Measurements from ENCODE around the gene MAVS. TPM values are rescaled to one million over a fixed set of nuclear protein-coding genes. Genes with fewer than 3 reads are reported as not detected.

MAVS gene
- total and polyA plus RNA-seq, 9 of the 15 experiments (the other 6 are each of a cell fraction or from before 2014, with no cell fraction given): 1.6 to 22.0 (median 11.3) TPM

DNA sequence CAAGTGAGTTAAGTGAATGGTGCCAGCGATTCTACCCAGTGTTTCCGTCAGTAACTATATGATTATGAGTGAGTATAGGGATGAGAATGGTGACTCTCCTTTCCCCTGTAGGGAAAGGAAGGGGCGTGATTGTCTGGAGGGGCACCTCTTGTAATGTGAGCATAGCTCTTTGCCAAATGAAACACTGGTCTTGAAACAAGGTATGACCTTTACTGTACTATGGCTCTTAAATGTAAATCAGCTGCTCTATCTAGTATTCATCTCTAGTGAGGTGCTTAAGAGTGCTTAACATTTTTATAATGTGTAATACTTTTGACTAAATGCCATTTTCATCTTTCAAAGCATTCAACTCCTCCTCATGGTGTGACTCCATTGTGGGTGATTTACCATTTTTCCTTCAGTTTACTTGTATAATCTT is 53.6 kb downstream of the MAVS start:
- H3K79me2 ChIP-seq (ENCODE audit: control insufficient read depth, insufficient read depth, low read length): peaks cover 99% of the 10 kb centered on the region
- no peak for FAIRE-seq
- no peak overlapping the region for H3K4me3 ChIP-seq
- H2AFZ ChIP-seq (ENCODE audit: low read depth, low read length): no peak overlapping the region
- peaks cover 24% of the 10 kb centered on the region; the same call in 2 of the 3 replicates for H3K36me3 ChIP-seq (ENCODE audit: control insufficient read depth, insufficient read depth, low read length)
- peaks cover 4% of the 10 kb centered on the region for H3K9me1 ChIP-seq (ENCODE audit: control insufficient read depth, insufficient read depth, low read length)
- in situ Hi-C loops (cut with MboI): no loop called here
- DNase-seq (ENCODE audit: extremely low read depth in 1 of 4, low spot score in 3 of 4): no peak
- peaks cover 40% of the 10 kb centered on the region for H4K20me1 ChIP-seq (replicated peaks; ENCODE audit: control insufficient read depth, insufficient read depth, low read length)
- no peak for ATAC-seq
- H3K9me3 ChIP-seq (replicated peaks; ENCODE audit: control insufficient read depth, insufficient read depth, low read depth, low read length): no peaks in the 10 kb centered on the region
- H3K27ac ChIP-seq (ENCODE audit: extremely low read depth, low read depth, low read length): no peak overlapping the region
- intact Hi-C loops (cut with micrococcal nuclease): no loop called here
- 73% methylated on average over 3 of the region's 3 CpGs for WGBS (ENCODE audit: insufficient coverage, low coverage, missing lambda C conversion rate)
- ChIA-PET POLR2A (interaction anchor here (1.4 kb wide), 1 partner anchor 9 kb away, joined by 4 read pairs; no protein-coding TSS in a partner anchor), CTCF (ENCODE audit: low intra/inter-chr PET ratio) (no interaction called here)
- H3K27me3 ChIP-seq (ENCODE audit: control insufficient read depth in 2 of 2, insufficient read depth in 2 of 2, low read length in 2 of 2): no peaks in the 10 kb centered on the region
- no peak overlapping the region for H3K9ac ChIP-seq (ENCODE audit: insufficient read depth in 1 of 2, low read depth in 2 of 2, low read length in 2 of 2)
- BruUV-seq (replicated peaks): no TSS peak
- peaks cover 15 to 21% of the 10 kb centered on the region in 2 experiments for H3K4me1 ChIP-seq (replicated peaks in 1 of 2; ENCODE audit: control insufficient read depth in 2 of 2, insufficient read depth in 2 of 2, low read length in 2 of 2)
- no peak overlapping the region for H3K4me2 ChIP-seq (ENCODE audit: insufficient read depth, low read length)
- TF ChIP-seq, protein P1, sequence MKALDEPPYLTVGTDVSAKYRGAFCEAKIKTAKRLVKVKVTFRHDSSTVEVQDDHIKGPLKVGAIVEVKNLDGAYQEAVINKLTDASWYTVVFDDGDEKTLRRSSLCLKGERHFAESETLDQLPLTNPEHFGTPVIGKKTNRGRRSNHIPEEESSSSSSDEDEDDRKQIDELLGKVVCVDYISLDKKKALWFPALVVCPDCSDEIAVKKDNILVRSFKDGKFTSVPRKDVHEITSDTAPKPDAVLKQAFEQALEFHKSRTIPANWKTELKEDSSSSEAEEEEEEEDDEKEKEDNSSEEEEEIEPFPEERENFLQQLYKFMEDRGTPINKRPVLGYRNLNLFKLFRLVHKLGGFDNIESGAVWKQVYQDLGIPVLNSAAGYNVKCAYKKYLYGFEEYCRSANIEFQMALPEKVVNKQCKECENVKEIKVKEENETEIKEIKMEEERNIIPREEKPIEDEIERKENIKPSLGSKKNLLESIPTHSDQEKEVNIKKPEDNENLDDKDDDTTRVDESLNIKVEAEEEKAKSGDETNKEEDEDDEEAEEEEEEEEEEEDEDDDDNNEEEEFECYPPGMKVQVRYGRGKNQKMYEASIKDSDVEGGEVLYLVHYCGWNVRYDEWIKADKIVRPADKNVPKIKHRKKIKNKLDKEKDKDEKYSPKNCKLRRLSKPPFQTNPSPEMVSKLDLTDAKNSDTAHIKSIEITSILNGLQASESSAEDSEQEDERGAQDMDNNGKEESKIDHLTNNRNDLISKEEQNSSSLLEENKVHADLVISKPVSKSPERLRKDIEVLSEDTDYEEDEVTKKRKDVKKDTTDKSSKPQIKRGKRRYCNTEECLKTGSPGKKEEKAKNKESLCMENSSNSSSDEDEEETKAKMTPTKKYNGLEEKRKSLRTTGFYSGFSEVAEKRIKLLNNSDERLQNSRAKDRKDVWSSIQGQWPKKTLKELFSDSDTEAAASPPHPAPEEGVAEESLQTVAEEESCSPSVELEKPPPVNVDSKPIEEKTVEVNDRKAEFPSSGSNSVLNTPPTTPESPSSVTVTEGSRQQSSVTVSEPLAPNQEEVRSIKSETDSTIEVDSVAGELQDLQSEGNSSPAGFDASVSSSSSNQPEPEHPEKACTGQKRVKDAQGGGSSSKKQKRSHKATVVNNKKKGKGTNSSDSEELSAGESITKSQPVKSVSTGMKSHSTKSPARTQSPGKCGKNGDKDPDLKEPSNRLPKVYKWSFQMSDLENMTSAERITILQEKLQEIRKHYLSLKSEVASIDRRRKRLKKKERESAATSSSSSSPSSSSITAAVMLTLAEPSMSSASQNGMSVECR (CRISPR knock-in tag; IDR thresholded peaks at IDR 0.05): no peak
- TF ChIP-seq POLR2A (conservative IDR thresholded peaks at IDR 0.05): no peak
- TF ChIP-seq, protein P2, sequence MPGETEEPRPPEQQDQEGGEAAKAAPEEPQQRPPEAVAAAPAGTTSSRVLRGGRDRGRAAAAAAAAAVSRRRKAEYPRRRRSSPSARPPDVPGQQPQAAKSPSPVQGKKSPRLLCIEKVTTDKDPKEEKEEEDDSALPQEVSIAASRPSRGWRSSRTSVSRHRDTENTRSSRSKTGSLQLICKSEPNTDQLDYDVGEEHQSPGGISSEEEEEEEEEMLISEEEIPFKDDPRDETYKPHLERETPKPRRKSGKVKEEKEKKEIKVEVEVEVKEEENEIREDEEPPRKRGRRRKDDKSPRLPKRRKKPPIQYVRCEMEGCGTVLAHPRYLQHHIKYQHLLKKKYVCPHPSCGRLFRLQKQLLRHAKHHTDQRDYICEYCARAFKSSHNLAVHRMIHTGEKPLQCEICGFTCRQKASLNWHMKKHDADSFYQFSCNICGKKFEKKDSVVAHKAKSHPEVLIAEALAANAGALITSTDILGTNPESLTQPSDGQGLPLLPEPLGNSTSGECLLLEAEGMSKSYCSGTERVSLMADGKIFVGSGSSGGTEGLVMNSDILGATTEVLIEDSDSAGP (CRISPR knock-in tag; IDR thresholded peaks at IDR 0.05): no peak
- no peak for TF ChIP-seq TAF9B (IDR thresholded peaks at IDR 0.05; ENCODE audit: partially characterized antibody)
- TF ChIP-seq NUFIP1 (IDR thresholded peaks at IDR 0.05; ENCODE audit: partially characterized antibody): no peak
- TF ChIP-seq, protein P3, sequence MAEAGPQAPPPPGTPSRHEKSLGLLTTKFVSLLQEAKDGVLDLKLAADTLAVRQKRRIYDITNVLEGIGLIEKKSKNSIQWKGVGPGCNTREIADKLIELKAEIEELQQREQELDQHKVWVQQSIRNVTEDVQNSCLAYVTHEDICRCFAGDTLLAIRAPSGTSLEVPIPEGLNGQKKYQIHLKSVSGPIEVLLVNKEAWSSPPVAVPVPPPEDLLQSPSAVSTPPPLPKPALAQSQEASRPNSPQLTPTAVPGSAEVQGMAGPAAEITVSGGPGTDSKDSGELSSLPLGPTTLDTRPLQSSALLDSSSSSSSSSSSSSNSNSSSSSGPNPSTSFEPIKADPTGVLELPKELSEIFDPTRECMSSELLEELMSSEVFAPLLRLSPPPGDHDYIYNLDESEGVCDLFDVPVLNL (CRISPR knock-in tag; IDR thresholded peaks at IDR 0.05; ENCODE audit: low read depth): no peak
